Activated CD8-positive, alpha-beta memory T cell treated with anti-CD3 and anti-CD28 coated beads for 36 hours (primary cell): ENCODE results near the gene HEMK1. TPM values are rescaled to one million over a fixed set of nuclear protein-coding genes. Genes with fewer than 3 reads are reported as not detected.

ENCODE experiments used
- CTCF ChIA-PET: fragments of 350-600 bp; sonication (Branson Sonifier 250); formaldehyde crosslinking; loops from one replicate; lab custom pipeline; 2021; ENCODE audit warnings: antibody characterized with exemption; lab: Charles Lee
- POLR2A ChIA-PET: fragments of 350-600 bp; sonication (Branson Sonifier 250); formaldehyde crosslinking; loops from one replicate; lab custom pipeline; 2021; ENCODE audit warnings: antibody characterized with exemption; lab: Charles Lee
- total RNA-seq, 2 experiments: library from RNA; stranded (reverse); gene quantifications; one replicate each; pipeline ENCODE4 v1.2.3, GENCODE V29; 2021

The HEMK1 gene, protein sequence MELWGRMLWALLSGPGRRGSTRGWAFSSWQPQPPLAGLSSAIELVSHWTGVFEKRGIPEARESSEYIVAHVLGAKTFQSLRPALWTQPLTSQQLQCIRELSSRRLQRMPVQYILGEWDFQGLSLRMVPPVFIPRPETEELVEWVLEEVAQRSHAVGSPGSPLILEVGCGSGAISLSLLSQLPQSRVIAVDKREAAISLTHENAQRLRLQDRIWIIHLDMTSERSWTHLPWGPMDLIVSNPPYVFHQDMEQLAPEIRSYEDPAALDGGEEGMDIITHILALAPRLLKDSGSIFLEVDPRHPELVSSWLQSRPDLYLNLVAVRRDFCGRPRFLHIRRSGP
- 10 to 100 TPM; 58.6 to 59.7 TPM for total RNA-seq

DNA sequence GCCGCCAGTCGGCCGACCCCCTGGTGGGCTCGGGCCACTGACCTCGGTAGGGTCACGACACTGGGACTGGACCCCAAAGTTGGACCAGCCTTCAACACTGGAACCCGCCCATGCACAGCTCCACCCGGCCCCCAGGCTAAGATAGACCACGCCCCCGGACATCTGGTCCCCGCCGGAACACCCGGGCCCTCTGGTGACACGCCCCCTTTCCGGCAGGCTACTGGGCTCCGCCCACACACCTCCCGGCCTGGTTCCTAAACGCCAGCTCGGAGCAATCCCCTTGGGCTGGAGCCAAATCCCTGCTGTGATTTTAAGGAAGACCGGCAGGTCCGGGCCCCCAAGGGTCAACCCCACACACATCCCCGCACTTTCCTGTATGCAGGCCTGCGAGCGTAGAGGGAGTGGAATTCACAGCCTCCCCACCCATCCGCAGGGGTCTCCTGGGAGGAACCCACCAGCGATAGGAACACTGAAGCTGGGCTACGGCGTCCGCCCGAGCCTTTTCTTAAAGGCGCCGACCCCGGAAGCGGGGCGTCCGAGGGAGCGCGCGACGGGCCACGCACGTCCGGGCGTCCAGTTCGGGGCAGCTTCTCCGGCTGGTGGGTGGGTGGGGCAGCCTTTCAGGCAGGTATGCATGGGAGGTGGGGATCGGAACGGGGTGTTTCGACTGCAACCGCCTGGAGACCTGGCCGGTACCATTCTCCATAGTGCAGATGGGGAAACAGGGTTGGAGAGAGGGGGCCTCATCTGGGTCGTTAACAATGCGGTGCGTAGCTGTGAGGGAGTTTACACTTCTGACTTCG lies at the start of gene HEMK1:
Gene HEMK1 (plus strand): TSS at position 576 of the 803 bp plus-strand sequence. CDS start 1,583 bp downstream, outside the sequence.
- CTCF ChIA-PET, result interaction anchor here (0.7 to 21.0 kb wide), 7 partner anchors 21 to 227 kb away, joined by 3 to 600 read pairs (median 4); partner anchors contain the start of genes CISH and MAPKAPK3

DNA sequence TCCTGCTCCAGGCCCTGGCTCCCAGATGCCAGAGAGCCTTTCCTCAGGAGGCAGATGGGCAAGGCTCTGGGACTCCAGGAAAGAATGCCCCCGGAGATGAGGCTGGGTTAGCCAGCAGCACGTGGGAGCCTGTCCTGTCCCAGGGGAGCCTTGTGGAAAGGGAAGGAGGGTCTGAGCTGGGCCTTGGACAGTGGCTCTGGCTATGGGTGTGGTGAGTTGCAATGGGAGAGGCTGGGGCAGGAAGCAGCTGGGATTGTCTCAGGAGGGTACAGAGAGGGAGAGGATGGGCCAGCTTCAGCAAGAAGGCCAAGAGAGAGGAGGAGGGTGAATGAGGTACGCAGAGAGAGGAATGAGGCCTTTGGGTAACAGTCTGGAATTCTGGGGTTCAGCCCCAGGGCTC lies 48.5 kb upstream of the HEMK1 start:
- ChIA-PET POLR2A (interaction anchor here (0.7 kb wide), 1 partner anchor 19 kb away, joined by 3 read pairs; no protein-coding TSS in a partner anchor), CTCF (no interaction called here)

More for the DNA sequence above, at the start of gene HEMK1:
- POLR2A ChIA-PET, result interaction anchor here (0.6 to 12.5 kb wide), 8 partner anchors 9 to 251 kb away, joined by 3 to 594 read pairs (median 4); partner anchors contain the start of genes CISH and MAPKAPK3

GRCh38 chr3:50521572-50521971 lies 47.8 kb upstream of the HEMK1 start:
- POLR2A ChIA-PET, result interaction anchor here (0.7 kb wide), 1 partner anchor 18 kb away, joined by 3 read pairs; no protein-coding TSS in a partner anchor
- CTCF ChIA-PET, result interaction anchor here (1.0 to 3.8 kb wide), 3 partner anchors 21 to 87 kb away, joined by 3 to 17 read pairs (median 4); no protein-coding TSS in a partner anchor

GRCh38 chr3:50523279-50523811 lies 46.0 kb upstream of the HEMK1 start:
- CTCF ChIA-PET, result interaction anchor here (1.1 to 3.8 kb wide), 2 partner anchors 19 to 142 kb away, joined by 3 to 17 read pairs; no protein-coding TSS in a partner anchor
- POLR2A ChIA-PET, result no interaction called here

GRCh38 chr3:50524746-50525145 lies 44.6 kb upstream of the HEMK1 start:
- ChIA-PET CTCF (interaction anchor here (1.1 to 3.8 kb wide), 2 partner anchors 18 to 44 kb away, joined by 3 to 17 read pairs; partner anchors contain the start of gene HEMK1), POLR2A (no interaction called here)

DNA sequence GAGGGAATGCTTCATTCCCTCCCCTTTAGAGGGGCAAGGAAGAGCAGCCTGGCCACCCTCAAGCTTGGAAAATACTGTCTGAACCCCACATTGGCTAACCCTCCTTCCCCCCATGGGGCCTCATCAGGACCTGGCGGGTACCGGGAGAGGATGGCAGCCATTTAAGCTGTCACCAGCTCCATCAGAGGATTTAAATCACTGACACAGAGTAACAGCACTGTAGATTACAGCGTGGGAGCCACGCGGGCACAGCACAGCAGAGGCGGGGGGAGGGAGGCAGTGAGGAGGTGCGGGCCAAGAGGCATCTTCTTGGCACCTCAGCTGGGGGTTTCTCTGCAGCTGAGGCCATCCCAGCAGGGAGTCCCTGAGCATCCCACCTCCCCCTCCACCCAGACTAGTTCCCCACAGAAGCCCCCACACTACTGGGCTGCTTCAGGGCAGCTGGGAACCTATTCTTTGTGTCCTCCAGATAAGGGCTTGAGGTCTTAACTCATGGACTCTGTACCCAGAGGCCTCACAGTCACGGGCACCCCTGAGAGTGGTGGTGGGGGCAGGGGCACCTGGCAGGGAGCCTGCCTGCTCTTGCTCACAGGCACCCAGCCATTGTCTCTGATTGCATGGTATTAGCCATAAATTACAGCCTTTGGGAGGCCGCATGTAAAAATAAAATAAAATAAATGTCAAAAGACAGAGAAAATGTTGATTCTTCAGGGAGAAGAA lies 44.0 kb upstream of the HEMK1 start:
- ChIA-PET POLR2A (no interaction called here), CTCF (interaction anchor here (1.1 kb wide), 2 partner anchors 17 to 44 kb away, joined by 3 read pairs; partner anchors contain the start of gene HEMK1)

GRCh38 chr3:50525987-50526386 lies 43.3 kb upstream of the HEMK1 start:
- POLR2A ChIA-PET, result no interaction called here
- CTCF ChIA-PET, result interaction anchor here (1.1 kb wide), 1 partner anchor 16 kb away, joined by 3 read pairs; no protein-coding TSS in a partner anchor

- POLR2A ChIA-PET, result no interaction called here
- CTCF ChIA-PET, result no interaction called here
Observed at GRCh38 chr3:50530001-50530970, 39.0 kb upstream of the HEMK1 start.

DNA sequence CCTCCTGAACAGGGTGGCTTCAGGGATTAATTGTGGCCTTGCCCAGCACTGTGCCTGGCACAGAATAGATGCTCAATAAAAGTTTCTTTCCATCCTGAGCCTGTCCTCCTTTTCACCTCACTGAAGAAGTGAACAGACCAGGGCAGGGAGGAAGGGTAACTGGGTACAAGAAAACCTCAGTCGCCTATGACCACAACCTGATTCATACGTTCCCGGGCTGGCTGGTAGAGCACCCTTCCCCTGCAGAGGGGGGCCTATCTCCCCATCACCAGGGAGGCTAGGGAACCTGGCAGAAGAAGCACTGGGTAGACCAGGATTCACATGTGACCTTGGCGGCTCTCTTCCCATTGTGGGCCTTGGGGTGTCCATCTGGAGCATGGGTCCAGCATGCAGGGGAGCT lies 38.1 kb upstream of the HEMK1 start:
- CTCF ChIA-PET, result interaction anchor here (1.1 to 1.7 kb wide), 2 partner anchors 11 to 13 kb away, joined by 3 to 4 read pairs; no protein-coding TSS in a partner anchor
- POLR2A ChIA-PET, result no interaction called here

DNA sequence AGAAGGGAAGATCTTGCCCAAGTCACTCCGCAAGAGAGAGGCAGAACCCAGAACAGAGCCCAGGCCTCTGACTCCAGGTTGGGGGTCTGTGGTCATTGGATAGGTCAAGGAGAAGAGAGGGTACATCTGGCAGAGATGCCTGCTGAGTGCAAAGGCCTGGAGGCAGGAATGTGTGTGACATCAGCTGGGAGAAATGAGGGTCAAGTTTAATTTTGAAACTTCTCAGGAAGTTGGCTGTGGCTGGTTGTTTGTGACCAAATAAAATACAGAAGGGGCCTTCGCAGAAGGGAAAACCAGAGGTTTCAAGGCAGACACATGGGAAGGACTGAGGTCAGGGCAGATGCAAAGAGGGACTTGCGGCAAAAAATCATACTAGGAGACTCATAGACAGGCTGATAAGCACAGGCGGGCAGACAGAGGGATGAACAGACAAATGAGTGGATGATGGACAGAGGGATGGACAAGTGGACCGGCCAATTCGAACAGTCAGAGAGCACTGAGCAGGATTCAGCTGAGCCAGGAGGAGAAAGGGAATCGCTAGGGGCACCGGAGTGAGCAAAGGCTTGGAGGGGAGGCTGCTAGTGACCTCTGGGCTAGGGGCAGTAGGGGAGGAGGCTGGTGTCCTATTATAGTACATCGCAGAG lies 37.1 kb upstream of the HEMK1 start:
- ChIA-PET POLR2A (no interaction called here), CTCF (interaction anchor here (1.1 to 1.7 kb wide), 2 partner anchors 10 to 14 kb away, joined by 3 to 4 read pairs; no protein-coding TSS in a partner anchor)

- ChIA-PET CTCF (interaction anchor here (1.0 kb wide), 1 partner anchor 9 kb away, joined by 3 read pairs; no protein-coding TSS in a partner anchor), POLR2A (no interaction called here)
Observed at GRCh38 chr3:50533316-50533715, 36.0 kb upstream of the HEMK1 start.

- CTCF ChIA-PET, result interaction anchor here (1.0 kb wide), 1 partner anchor 8 kb away, joined by 3 read pairs; no protein-coding TSS in a partner anchor
- POLR2A ChIA-PET, result no interaction called here
Observed at GRCh38 chr3:50533807-50534461, 35.4 kb upstream of the HEMK1 start.

DNA sequence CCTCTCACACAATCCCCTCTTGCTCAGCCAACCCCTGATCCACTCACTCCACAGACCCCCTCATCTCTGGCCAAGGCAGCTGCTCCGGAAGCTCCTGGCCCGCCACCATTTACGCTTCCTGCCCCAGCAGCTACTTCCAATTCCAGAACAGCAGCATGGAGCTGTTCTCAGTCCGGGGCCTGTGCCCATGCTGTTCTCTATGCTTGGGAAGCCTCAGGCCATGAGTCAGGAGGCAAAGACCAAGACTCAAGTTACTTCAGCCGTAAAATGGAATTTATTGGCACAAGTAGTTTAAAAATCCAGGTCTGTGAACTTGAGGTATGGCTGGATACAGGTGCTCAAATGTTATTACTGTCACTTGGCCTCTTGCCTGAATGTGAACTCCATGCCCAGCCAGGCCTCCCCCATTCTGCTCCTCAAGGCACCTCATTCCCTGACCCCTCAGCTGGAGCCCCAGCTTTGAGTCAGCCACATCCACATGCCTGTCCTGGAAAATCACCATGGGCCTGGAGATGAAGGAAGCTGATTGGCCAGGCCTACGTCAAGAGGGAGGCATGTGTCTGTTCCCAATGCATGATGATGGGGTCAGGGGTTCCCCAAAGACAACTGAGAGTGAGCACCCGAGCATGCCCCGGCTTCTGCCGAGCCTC lies 34.5 kb upstream of the HEMK1 start:
- ChIA-PET CTCF (no interaction called here), POLR2A (no interaction called here)

GRCh38 chr3:50536471-50537180 lies 32.7 kb upstream of the HEMK1 start:
- CTCF ChIA-PET, result no interaction called here
- POLR2A ChIA-PET, result no interaction called here

GRCh38 chr3:50537421-50538129 lies 31.7 kb upstream of the HEMK1 start:
- POLR2A ChIA-PET, result no interaction called here

More at GRCh38 chr3:50537421-50538129, 31.7 kb upstream of the HEMK1 start:
- CTCF ChIA-PET, result no interaction called here
